Endothelial cell of umbilical vein (primary cell): ENCODE measurements around the gene BCL2L13. TPM values are rescaled to one million over a fixed set of nuclear protein-coding genes. Genes with fewer than 3 reads are reported as not detected.

Source experiments
- BruUV-seq: library from RNA; stranded (reverse); fragments of 400-500 nt; replicated peaks from 2 replicates; lab custom pipeline; 2021; lab: Mats Ljungman, UMichigan
- CTCF ChIA-PET: fragments of 300-600, 350-600 bp; sonication (Branson Sonifier 250); formaldehyde crosslinking; loops from one replicate; lab custom pipeline; 2021; ENCODE audit warnings: antibody characterized with exemption, inconsistent platforms; lab: Charles Lee
- POLR2A ChIA-PET: fragments of 300-600, 350-600 bp; sonication (Branson Sonifier 250); formaldehyde crosslinking; loops from one replicate; lab custom pipeline; 2021; ENCODE audit warnings: antibody characterized with exemption, inconsistent platforms; lab: Charles Lee
- DNase-seq: peaks from one replicate; pipeline ENCODE4 v3.0.0-alpha.2; 2011; ENCODE audit warnings: low read depth, low spot score
- FAIRE-seq: peaks from 2 replicates; lab custom pipeline; 2011; peaks lifted over from hg19 to GRCh38; lab: Jason Lieb, UNC
- H2AFZ ChIP-seq: 2 replicates; pipeline ENCODE4 v1.6.0; 2012; ENCODE audit warnings: low read depth, low read length, control low read depth, inconsistent platforms
- H3K27ac ChIP-seq: 2 replicates; pipeline ENCODE4 v1.5.1; 2011; ENCODE audit warnings: low read depth, mild to moderate bottlenecking, control low read depth, low read length, moderate library complexity; ENCODE audit not compliant: insufficient read depth
- H3K27me3 ChIP-seq, 2 experiments: 2 replicates each; pipeline versions ENCODE4 v1.6.0 to v1.6.1; 2011; ENCODE audit warnings: low read length in 2 of 2, mixed read lengths in 1 of 2; ENCODE audit not compliant: control insufficient read depth in 2 of 2, insufficient read depth in 2 of 2
- H3K36me3 ChIP-seq, 2 experiments: 2 replicates in 1 of 2; 3 replicates in 1 of 2; pipeline ENCODE4 v1.5.1; 2011; ENCODE audit warnings: low read length in 2 of 2, mild to moderate bottlenecking in 1 of 2, moderate library complexity in 1 of 2; ENCODE audit not compliant: control insufficient read depth in 2 of 2, insufficient read depth in 2 of 2; ENCODE audit errors: extremely low read depth in 1 of 2
- H3K4me1 ChIP-seq: 3 replicates; pipeline ENCODE4 v1.5.1; 2011; ENCODE audit warnings: mild to moderate bottlenecking, low read length; ENCODE audit not compliant: control insufficient read depth, insufficient read depth; ENCODE audit errors: extremely low read depth
- H3K4me2 ChIP-seq: 2 replicates; pipeline ENCODE4 v1.6.1; 2011; ENCODE audit warnings: low read length, control low read depth, mixed read lengths; ENCODE audit not compliant: insufficient read depth
- H3K4me3 ChIP-seq, 3 experiments: fragments of 200-600 bp in 1 of 3; sonication (generic), shearing (Covaris generic) in 1 of 3; replicated peaks in 1 of 3; 2 replicates each; pipeline ENCODE4 v1.5.1; 2011 to 2016; ENCODE audit warnings: control low read depth in 3 of 3, low read length in 3 of 3, mild to moderate bottlenecking in 2 of 3, inconsistent platforms in 1 of 3, low read depth in 1 of 3, moderate library complexity in 1 of 3; ENCODE audit not compliant: insufficient read depth in 1 of 3
- H3K79me2 ChIP-seq: 2 replicates; pipeline ENCODE4 v1.6.0; 2012; ENCODE audit warnings: low read length, inconsistent platforms; ENCODE audit not compliant: control insufficient read depth, insufficient read depth
- H3K9ac ChIP-seq: replicated peaks from 2 replicates; pipeline ENCODE3; 2011; ENCODE audit warnings: low read length, control low read depth; ENCODE audit not compliant: insufficient read depth; ENCODE audit errors: extremely low read depth
- H3K9me1 ChIP-seq: replicated peaks from 3 replicates; pipeline ENCODE4 v1.6.0; 2011; ENCODE audit warnings: mild to moderate bottlenecking, low read length; ENCODE audit not compliant: control insufficient read depth, insufficient read depth; ENCODE audit errors: extremely low read depth
- H3K9me3 ChIP-seq: replicated peaks from 2 replicates; pipeline ENCODE4 v1.5.1; 2012; ENCODE audit warnings: low read length, inconsistent platforms; ENCODE audit not compliant: control insufficient read depth, insufficient read depth
- H4K20me1 ChIP-seq: replicated peaks from 2 replicates; pipeline ENCODE3; 2011; ENCODE audit warnings: mild to moderate bottlenecking, low read length; ENCODE audit not compliant: control insufficient read depth, insufficient read depth; ENCODE audit errors: extremely low read depth
- EZH2 ChIP-seq: IDR thresholded peaks from 2 replicates; pipeline ENCODE4 v1.6.1; 2012; ENCODE audit warnings: borderline replicate concordance, low read depth, mild to moderate bottlenecking, moderate library complexity, low read length, inconsistent platforms; ENCODE audit not compliant: severe bottlenecking
- FOS ChIP-seq: IDR thresholded peaks from 2 replicates; pipeline ENCODE4 v1.6.1; 2011; ENCODE audit warnings: mild to moderate bottlenecking, low read length, moderate library complexity, borderline replicate concordance; ENCODE audit not compliant: insufficient read depth
- GATA2 ChIP-seq: IDR thresholded peaks from 2 replicates; pipeline ENCODE4 v1.7.0; 2011; ENCODE audit warnings: low read depth, mild to moderate bottlenecking, moderate library complexity, mixed read lengths, low read length; ENCODE audit not compliant: insufficient read length, insufficient read depth
- JUN ChIP-seq: IDR thresholded peaks from 2 replicates; pipeline ENCODE4 v1.6.1; 2011; ENCODE audit warnings: borderline replicate concordance, low read depth; ENCODE audit not compliant: insufficient read length, insufficient read depth
- MYC ChIP-seq: IDR thresholded peaks from one replicate; pipeline ENCODE4 v1.6.1; 2011; ENCODE audit warnings: mild to moderate bottlenecking, low read depth, low read length
- POLR2A ChIP-seq: IDR thresholded peaks from 2 replicates; pipeline ENCODE4 v1.6.1; 2012; ENCODE audit warnings: low read depth, mild to moderate bottlenecking, control low read depth, low read length
- POLR2AphosphoS5 ChIP-seq: IDR thresholded peaks from 2 replicates; pipeline ENCODE4 v1.6.1; 2012; ENCODE audit warnings: low read depth, mild to moderate bottlenecking, control low read depth, low read length, moderate library complexity; ENCODE audit not compliant: insufficient read depth
- dilution Hi-C: fragments of 300-500 bp; cut with MboI; formaldehyde crosslinking; loops from one replicate; pipeline ENCODE4 v1.15.0; 2019; ENCODE audit warnings: low sequenced_read_pairs; ENCODE audit not compliant: extremely low pct_ligation_motif_present
- intact Hi-C: fragments of 100-400 bp; cut with micrococcal nuclease; formaldehyde crosslinking; loops from one replicate; pipeline ENCODE4 v1.10.0; 2022
- polyA plus RNA-seq, 4 experiments: library from polyadenylated mRNA; depleted of rRNA in 3 of 4; stranded (reverse) in 3 of 4; unstranded in 1 of 4; fragments of >200 nt; gene quantifications; 2 replicates each; pipeline versions ENCODE4 v1.2.1 to v1.2.3, GENCODE V29; 2011 to 2012; ENCODE audit warnings: missing spikeins in 1 of 4
- total RNA-seq: library from RNA; stranded (reverse); gene quantifications from 2 replicates; pipeline ENCODE4 v1.2.3, GENCODE V29; 2021
- TF ChIP-seq, protein P1 (sequence below), 2 donors: IDR thresholded peaks; 1 replicate in 1 of 2; 2 replicates in 1 of 2; pipeline ENCODE4 v1.5.1; 2011; ENCODE audit warnings: low read length in 2 of 2, mild to moderate bottlenecking in 2 of 2, moderate library complexity in 2 of 2, control low read depth in 1 of 2, inconsistent platforms in 1 of 2, low read depth in 1 of 2; ENCODE audit not compliant: insufficient read depth in 1 of 2; ENCODE audit errors: extremely low read depth in 1 of 2
- TF ChIP-seq, protein P2 (sequence below): IDR thresholded peaks from 2 replicates; pipeline ENCODE4 v1.6.1; 2011; ENCODE audit not compliant: insufficient read depth, insufficient read length

BCL2L13 gene
- total and polyA plus RNA-seq, 2 donors (not counting 3 experiments of a cell fraction or from before 2014, with no cell fraction given), result 28.1 to 36.2 TPM

DNA sequence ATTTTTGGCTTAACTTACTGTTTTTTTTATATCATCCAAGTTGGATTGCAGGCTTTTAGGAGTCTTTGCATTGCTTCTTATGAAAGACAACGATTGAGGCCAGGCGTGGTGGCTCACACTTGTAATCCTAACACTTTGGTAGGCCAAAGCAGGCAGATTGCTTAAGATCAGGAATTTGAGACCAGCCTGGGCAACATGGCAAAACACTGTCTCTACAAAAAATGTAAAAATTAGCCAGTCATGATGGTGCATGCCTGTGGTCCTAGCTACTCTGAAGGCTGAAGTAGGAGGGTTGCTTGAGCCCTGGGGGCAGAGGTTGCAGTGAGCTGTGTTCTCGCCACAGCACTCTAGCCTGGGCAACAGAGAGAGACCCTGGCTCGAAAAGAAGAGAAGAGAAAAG lies 79.2 kb downstream of the BCL2L13 start:
- intact Hi-C loops, result no loop called here
- H3K4me2 ChIP-seq, result no peak overlapping the region

More for the DNA sequence above, 79.2 kb downstream of the BCL2L13 start:
- no peak overlapping the region for H2AFZ ChIP-seq
- H3K36me3 ChIP-seq, result no peaks in the 10 kb centered on the region
- H3K4me1 ChIP-seq, result peaks cover 1% of the 10 kb centered on the region
- TF ChIP-seq JUN (no peak), MYC (no peak), POLR2AphosphoS5 (no peak), FOS (no peak), POLR2A (no peak), GATA2 (no peak), EZH2 (no peak)
- TF ChIP-seq, protein P1, sequence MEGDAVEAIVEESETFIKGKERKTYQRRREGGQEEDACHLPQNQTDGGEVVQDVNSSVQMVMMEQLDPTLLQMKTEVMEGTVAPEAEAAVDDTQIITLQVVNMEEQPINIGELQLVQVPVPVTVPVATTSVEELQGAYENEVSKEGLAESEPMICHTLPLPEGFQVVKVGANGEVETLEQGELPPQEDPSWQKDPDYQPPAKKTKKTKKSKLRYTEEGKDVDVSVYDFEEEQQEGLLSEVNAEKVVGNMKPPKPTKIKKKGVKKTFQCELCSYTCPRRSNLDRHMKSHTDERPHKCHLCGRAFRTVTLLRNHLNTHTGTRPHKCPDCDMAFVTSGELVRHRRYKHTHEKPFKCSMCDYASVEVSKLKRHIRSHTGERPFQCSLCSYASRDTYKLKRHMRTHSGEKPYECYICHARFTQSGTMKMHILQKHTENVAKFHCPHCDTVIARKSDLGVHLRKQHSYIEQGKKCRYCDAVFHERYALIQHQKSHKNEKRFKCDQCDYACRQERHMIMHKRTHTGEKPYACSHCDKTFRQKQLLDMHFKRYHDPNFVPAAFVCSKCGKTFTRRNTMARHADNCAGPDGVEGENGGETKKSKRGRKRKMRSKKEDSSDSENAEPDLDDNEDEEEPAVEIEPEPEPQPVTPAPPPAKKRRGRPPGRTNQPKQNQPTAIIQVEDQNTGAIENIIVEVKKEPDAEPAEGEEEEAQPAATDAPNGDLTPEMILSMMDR (IDR thresholded peaks at IDR 0.05; ENCODE audit: extremely low read depth in 1 of 2, insufficient read depth in 1 of 2, low read depth in 1 of 2, low read length in 2 of 2), result no peak
- TF ChIP-seq, protein P2, sequence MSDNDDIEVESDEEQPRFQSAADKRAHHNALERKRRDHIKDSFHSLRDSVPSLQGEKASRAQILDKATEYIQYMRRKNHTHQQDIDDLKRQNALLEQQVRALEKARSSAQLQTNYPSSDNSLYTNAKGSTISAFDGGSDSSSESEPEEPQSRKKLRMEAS, result no peak
- H4K20me1 ChIP-seq, result no peaks in the 10 kb centered on the region
- no peak overlapping the region for H3K9ac ChIP-seq
- H3K27ac ChIP-seq, result no peak overlapping the region
- H3K27me3 ChIP-seq, result no peaks in the 10 kb centered on the region
- H3K9me3 ChIP-seq, result no peaks in the 10 kb centered on the region
- dilution Hi-C loops, result no loop called here
- FAIRE-seq, result no peak
- POLR2A ChIA-PET, result no interaction called here
- H3K79me2 ChIP-seq, result peaks cover 22% of the 10 kb centered on the region
- no TSS peak for BruUV-seq
- no peak overlapping the region for H3K4me3 ChIP-seq
- peaks cover 2% of the 10 kb centered on the region for H3K9me1 ChIP-seq
- no peak for DNase-seq
- CTCF ChIA-PET, result no interaction called here
